OCI-LY7 (cell line): ENCODE data around the gene OLFM1. TPM values are rescaled to one million over a fixed set of nuclear protein-coding genes. Genes with fewer than 3 reads are reported as not detected.

Experiments
- BruUV-seq: library from RNA; stranded (reverse); fragments of 400-500 nt; replicated peaks from 2 replicates; lab custom pipeline; 2021; lab: Mats Ljungman, UMichigan
- CTCF ChIA-PET: fragments of 300-600 bp; sonication (Branson Sonifier 250); formaldehyde crosslinking; loops from one replicate; lab custom pipeline; 2022; ENCODE audit warnings: antibody characterized with exemption; ENCODE audit not compliant: unreplicated experiment; lab: Charles Lee
- POLR2A ChIA-PET: fragments of 300-600 bp; sonication (Branson Sonifier 250); formaldehyde crosslinking; loops from one replicate; lab custom pipeline; 2022; ENCODE audit warnings: antibody characterized with exemption; lab: Charles Lee
- DNase-seq: peaks from one replicate; pipeline ENCODE4 v3.0.0-alpha.2; 2015; ENCODE audit warnings: low spot score
- H2AFZ ChIP-seq: fragments of 200-600 bp; sonication (generic), shearing (Covaris generic); 2 replicates; pipeline ENCODE4 v1.6.1; 2014; ENCODE audit warnings: mild to moderate bottlenecking, antibody characterized with exemption, low read length, moderate library complexity
- H3K27ac ChIP-seq: fragments of 200-600 bp; sonication (generic); 2 replicates; pipeline ENCODE4 v1.5.1; 2014; ENCODE audit warnings: mixed run types, low read depth, mild to moderate bottlenecking, moderate library complexity, low read length, inconsistent platforms; ENCODE audit not compliant: poor library complexity, severe bottlenecking
- H3K36me3 ChIP-seq: fragments of 200-600 bp; sonication (generic); 2 replicates; pipeline ENCODE4 v1.6.1; 2014; ENCODE audit warnings: mild to moderate bottlenecking, antibody characterized with exemption, low read length, moderate library complexity, mixed read lengths; ENCODE audit not compliant: insufficient read depth
- H3K4me1 ChIP-seq: fragments of 200-600 bp; sonication (generic); 2 replicates; pipeline ENCODE4 v1.5.1; 2014; ENCODE audit warnings: mild to moderate bottlenecking, low read length; ENCODE audit not compliant: insufficient read depth, poor library complexity, severe bottlenecking
- H3K4me2 ChIP-seq: fragments of 200-600 bp; sonication (generic); 2 replicates; pipeline ENCODE4 v1.6.1; 2014; ENCODE audit warnings: mild to moderate bottlenecking, low read length
- H3K4me3 ChIP-seq: fragments of 200-600 bp; sonication (generic); 2 replicates; pipeline ENCODE4 v1.5.1; 2014; ENCODE audit warnings: mild to moderate bottlenecking, low read depth, low read length; ENCODE audit not compliant: poor library complexity, severe bottlenecking
- H3K79me2 ChIP-seq: fragments of 200-600 bp; sonication (generic); 2 replicates; pipeline ENCODE4 v1.6.1; 2016; ENCODE audit warnings: low read depth, mild to moderate bottlenecking, low read length, moderate library complexity, mixed read lengths; ENCODE audit not compliant: insufficient read depth
- H3K9me2 ChIP-seq: fragments of 200-600 bp; sonication (generic); 2 replicates; pipeline ENCODE4 v1.6.1; 2016; ENCODE audit warnings: mild to moderate bottlenecking, low read length, mixed read lengths; ENCODE audit not compliant: insufficient read depth
- H3K9me3 ChIP-seq: fragments of 200-600 bp; sonication (generic); 2 replicates; pipeline ENCODE4 v1.6.1; 2014; ENCODE audit warnings: mild to moderate bottlenecking, mixed run types, low read length, mixed read lengths
- H4K20me1 ChIP-seq: fragments of 200-600 bp; sonication (generic); 2 replicates; pipeline ENCODE4 v1.6.1; 2014; ENCODE audit warnings: mild to moderate bottlenecking, antibody characterized with exemption, low read length, moderate library complexity, mixed read lengths; ENCODE audit not compliant: insufficient read depth
- CTCF ChIP-seq: fragments of 200-600 bp; sonication (generic); conservative IDR thresholded peaks from 2 replicates; pipeline ENCODE4 v1.5.1; 2014; ENCODE audit warnings: mild to moderate bottlenecking, antibody characterized with exemption, low read length, moderate library complexity, mixed read lengths
- EZH2phosphoT487 ChIP-seq: fragments of 200-600 bp; sonication (generic); IDR thresholded peaks from 2 replicates; pipeline ENCODE4 v1.6.1; 2018; ENCODE audit warnings: low read depth, borderline replicate concordance, mild to moderate bottlenecking, mixed run types, antibody characterized with exemption, low read length, moderate library complexity, mixed read lengths
- intact Hi-C: fragments of 100-400 bp; cut with micrococcal nuclease; formaldehyde crosslinking; loops from one replicate; pipeline ENCODE4 v1.10.0; 2022; ENCODE audit not compliant: unreplicated experiment
- total RNA-seq, 2 experiments: library from RNA; depleted of rRNA in 1 of 2; stranded (reverse); fragments of >200 nt in 1 of 2; shearing (Covaris generic) in 1 of 2; gene quantifications; 2 replicates each; pipeline ENCODE4 v1.2.3, GENCODE V29; 2014 to 2022

The OLFM1 gene
- total RNA-seq, 2 experiments from 2014 or later: not detected

- CTCF ChIA-PET: no interaction called here
- no peaks in the 10 kb centered on the region for H3K79me2 ChIP-seq
- H3K36me3 ChIP-seq: no peaks in the 10 kb centered on the region
- H4K20me1 ChIP-seq: no peaks in the 10 kb centered on the region
- H3K4me1 ChIP-seq: no peaks in the 10 kb centered on the region
- H2AFZ ChIP-seq: no peak overlapping the region
- H3K4me2 ChIP-seq: no peak overlapping the region
- no peaks in the 10 kb centered on the region for H3K9me2 ChIP-seq
- H3K4me3 ChIP-seq: no peak overlapping the region
- intact Hi-C loops: no loop called here
- DNase-seq: no peak
- POLR2A ChIA-PET: no interaction called here
- no peak overlapping the region for H3K27ac ChIP-seq
- no peaks in the 10 kb centered on the region for H3K9me3 ChIP-seq
- TF ChIP-seq CTCF (no peak), EZH2phosphoT487 (no peak)
- no TSS peak for BruUV-seq
Measured at GRCh38 chr9:135136991-135137832, 49.7 kb downstream of the OLFM1 start.

- DNase-seq: no peak
- Histone ChIP-seq H4K20me1 (no peaks in the 10 kb centered on the region), H3K4me2 (no peak overlapping the region), H3K36me3 (no peaks in the 10 kb centered on the region), H2AFZ (no peak overlapping the region), H3K79me2 (no peaks in the 10 kb centered on the region), H3K9me3 (no peaks in the 10 kb centered on the region), H3K4me1 (no peaks in the 10 kb centered on the region), H3K9me2 (no peaks in the 10 kb centered on the region), H3K27ac (no peak overlapping the region), H3K4me3 (no peak overlapping the region)
- TF ChIP-seq CTCF (no peak), EZH2phosphoT487 (no peak)
- BruUV-seq: no TSS peak
- intact Hi-C loops: no loop called here
- ChIA-PET POLR2A (no interaction called here), CTCF (no interaction called here)
Measured at GRCh38 chr9:135138078-135138855, 50.8 kb downstream of the OLFM1 start.
